Tibial nerve (tissue), 4 donors: ENCODE results near the gene UNG. TPM values are rescaled to one million over a fixed set of nuclear protein-coding genes. Genes with fewer than 3 reads are reported as not detected.

Experiments used
- DNase-seq, 2 donors: peaks; one replicate each; pipeline ENCODE4 v3.0.0-alpha.2; 2019; ENCODE audit warnings: low spot score in 2 of 2
- H3K27ac ChIP-seq, 4 donors: fragments of 200-600 bp; sonication (generic) in 3 of 4; one replicate each; pipeline ENCODE4 v1.5.1; 2017 to 2019; ENCODE audit warnings: mild to moderate bottlenecking in 1 of 4
- H3K27me3 ChIP-seq, 2 donors: fragments of 200-600 bp; sonication (generic) in 1 of 2; one replicate each; pipeline versions ENCODE4 v1.5.1 to v1.6.0; 2017 to 2019
- H3K36me3 ChIP-seq, 3 donors: fragments of 200-600 bp; sonication (generic); one replicate each; pipeline ENCODE4 v1.5.1; 2018 to 2019
- H3K4me1 ChIP-seq, 4 donors: fragments of 200-600 bp; sonication (generic) in 3 of 4; one replicate each; pipeline ENCODE4 v1.5.1; 2017 to 2019
- H3K4me3 ChIP-seq, 4 donors: fragments of 200-600 bp; sonication (generic) in 3 of 4; one replicate each; pipeline ENCODE4 v1.5.1; 2017 to 2019; ENCODE audit warnings: mild to moderate bottlenecking in 1 of 4, moderate library complexity in 1 of 4
- H3K9me3 ChIP-seq, 4 donors: fragments of 200-600 bp; sonication (generic) in 3 of 4; one replicate each; pipeline ENCODE4 v1.5.1; 2017 to 2019
- EP300 ChIP-seq, 2 donors: sonication (generic); formaldehyde crosslinking; IDR thresholded peaks; one replicate each; pipeline ENCODE4 v1.6.1; 2017; ENCODE audit warnings: antibody characterized with exemption in 2 of 2, mild to moderate bottlenecking in 1 of 2
- POLR2A ChIP-seq, 2 donors: fragments of 450-650 bp; IDR thresholded peaks; one replicate each; pipeline ENCODE4 v1.6.1; 2017; ENCODE audit warnings: antibody characterized with exemption in 2 of 2, mild to moderate bottlenecking in 2 of 2, moderate library complexity in 2 of 2
- WGBS, 2 donors: methylation state at CpG; one replicate each; pipeline ENCODE4 v1.1.5; 2018; 5-methylcytosine and 5-hydroxymethylcytosine counted together
- total RNA-seq, 4 donors: library from RNA; depleted of rRNA; stranded (reverse); fragments of >200 nt; gene quantifications; one replicate each; pipeline ENCODE4 v1.1.0, GENCODE V29; 2016
- TF ChIP-seq, protein P1 (sequence below), 5 experiments: fragments of 200-600 bp in 3 of 5; fragments of 450-650 bp in 2 of 5; sonication (generic) in 3 of 5; IDR thresholded peaks; one replicate each; pipeline ENCODE4 v1.5.1; 2016 to 2019; ENCODE audit warnings: antibody characterized with exemption in 5 of 5, mild to moderate bottlenecking in 3 of 5, moderate library complexity in 2 of 5

Gene UNG
- total RNA-seq, 4 donors from 2014 or later: 17.4 to 26.9 (median 21.3) TPM

DNA sequence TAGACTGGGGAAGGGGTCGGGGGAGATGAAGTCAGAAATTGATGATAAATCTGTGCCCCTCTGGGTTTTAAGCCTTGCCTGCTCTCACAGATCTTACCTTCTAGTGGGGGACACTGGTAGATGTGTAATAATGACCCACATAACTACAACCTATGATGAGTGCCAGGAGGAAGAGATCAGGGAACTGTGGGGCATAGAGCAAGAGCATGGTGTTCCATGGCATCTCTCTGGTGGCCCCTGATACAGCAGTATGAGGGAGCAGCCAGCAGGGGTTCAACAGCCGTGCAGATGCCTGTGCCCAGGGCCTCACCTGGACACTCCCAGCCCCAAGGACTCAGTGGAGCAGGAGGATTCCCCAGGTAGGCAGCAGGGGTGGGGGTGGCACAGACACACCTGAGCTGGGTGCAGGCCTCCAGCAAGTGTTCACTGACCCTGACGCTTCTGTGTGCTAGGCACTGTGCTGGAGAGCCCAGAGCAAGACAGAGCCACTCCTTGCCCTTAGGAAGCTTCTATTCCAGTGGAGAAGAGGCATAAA is 24.0 kb downstream of the UNG start:
- no peaks in the 10 kb centered on the region for H3K9me3 ChIP-seq
- peak overlapping the region in 1 of 4 donors; percentile 28 for H3K27ac ChIP-seq
- no peaks in the 10 kb centered on the region for H3K36me3 ChIP-seq
- no peak for DNase-seq
- no peak overlapping the region for H3K4me3 ChIP-seq
- peaks cover 4 to 20% (median 13%) of the 10 kb centered on the region in 4 donors for H3K4me1 ChIP-seq
- no peaks in the 10 kb centered on the region for H3K27me3 ChIP-seq
- 93 to 95% methylated on average over 3 of the region's 3 CpGs for WGBS, 2 donors
- TF ChIP-seq EP300 (IDR thresholded peaks at IDR 0.05) (no peak), POLR2A (IDR thresholded peaks at IDR 0.05) (no peak)
- TF ChIP-seq, protein P1, sequence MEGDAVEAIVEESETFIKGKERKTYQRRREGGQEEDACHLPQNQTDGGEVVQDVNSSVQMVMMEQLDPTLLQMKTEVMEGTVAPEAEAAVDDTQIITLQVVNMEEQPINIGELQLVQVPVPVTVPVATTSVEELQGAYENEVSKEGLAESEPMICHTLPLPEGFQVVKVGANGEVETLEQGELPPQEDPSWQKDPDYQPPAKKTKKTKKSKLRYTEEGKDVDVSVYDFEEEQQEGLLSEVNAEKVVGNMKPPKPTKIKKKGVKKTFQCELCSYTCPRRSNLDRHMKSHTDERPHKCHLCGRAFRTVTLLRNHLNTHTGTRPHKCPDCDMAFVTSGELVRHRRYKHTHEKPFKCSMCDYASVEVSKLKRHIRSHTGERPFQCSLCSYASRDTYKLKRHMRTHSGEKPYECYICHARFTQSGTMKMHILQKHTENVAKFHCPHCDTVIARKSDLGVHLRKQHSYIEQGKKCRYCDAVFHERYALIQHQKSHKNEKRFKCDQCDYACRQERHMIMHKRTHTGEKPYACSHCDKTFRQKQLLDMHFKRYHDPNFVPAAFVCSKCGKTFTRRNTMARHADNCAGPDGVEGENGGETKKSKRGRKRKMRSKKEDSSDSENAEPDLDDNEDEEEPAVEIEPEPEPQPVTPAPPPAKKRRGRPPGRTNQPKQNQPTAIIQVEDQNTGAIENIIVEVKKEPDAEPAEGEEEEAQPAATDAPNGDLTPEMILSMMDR (IDR thresholded peaks at IDR 0.05): no peak

GRCh38 chr12:109124878-109125648 is 27.7 kb downstream of the UNG start:
- Histone ChIP-seq H3K4me1 (peaks cover 0 to 4% (median 0%) of the 10 kb centered on the region in 4 donors), H3K27ac (peak overlapping the region in 2 of 4 donors; percentile 50 to 59), H3K27me3 (no peaks in the 10 kb centered on the region), H3K9me3 (no peaks in the 10 kb centered on the region), H3K36me3 (no peaks in the 10 kb centered on the region), H3K4me3 (no peak overlapping the region)
- no peak for DNase-seq
- WGBS, 2 donors: 71 to 76% methylated on average over 12 of the region's 12 CpGs
- TF ChIP-seq EP300 (IDR thresholded peaks at IDR 0.05) (no peak), POLR2A (IDR thresholded peaks at IDR 0.05) (no peak)
- TF ChIP-seq, protein P1 (IDR thresholded peaks at IDR 0.05): no peak

DNA sequence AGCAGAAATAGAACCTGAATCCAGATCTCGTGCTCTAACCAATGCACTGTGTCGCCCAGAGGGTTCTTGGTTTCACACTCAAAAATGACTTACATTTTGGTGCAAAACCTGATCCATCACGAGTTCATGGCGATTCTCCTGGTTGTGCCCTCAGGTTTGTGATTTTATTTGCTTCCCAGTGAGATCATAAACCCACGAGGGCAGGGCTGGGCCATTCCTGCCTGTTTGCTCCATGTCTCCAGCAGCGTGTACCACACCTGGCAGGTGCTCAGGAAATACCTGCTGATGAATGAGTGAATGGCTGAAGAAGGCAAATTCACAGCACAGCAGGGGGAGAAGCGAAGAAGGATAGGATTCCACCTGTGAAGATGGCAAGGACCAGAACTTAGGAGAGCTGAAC is 28.4 kb downstream of the UNG start:
- H3K4me1 ChIP-seq: peaks cover 0 to 6% (median 0%) of the 10 kb centered on the region in 4 donors
- H3K36me3 ChIP-seq: no peaks in the 10 kb centered on the region
- H3K27ac ChIP-seq: no peak overlapping the region
- no peaks in the 10 kb centered on the region for H3K27me3 ChIP-seq
- 91 to 93% methylated on average over 7 of the region's 7 CpGs for WGBS, 2 donors
- H3K9me3 ChIP-seq: no peaks in the 10 kb centered on the region
- TF ChIP-seq, protein P1 (IDR thresholded peaks at IDR 0.05): no peak
- TF ChIP-seq POLR2A (IDR thresholded peaks at IDR 0.05) (no peak), EP300 (IDR thresholded peaks at IDR 0.05) (no peak)
- H3K4me3 ChIP-seq: no peak overlapping the region
- DNase-seq: no peak

DNA sequence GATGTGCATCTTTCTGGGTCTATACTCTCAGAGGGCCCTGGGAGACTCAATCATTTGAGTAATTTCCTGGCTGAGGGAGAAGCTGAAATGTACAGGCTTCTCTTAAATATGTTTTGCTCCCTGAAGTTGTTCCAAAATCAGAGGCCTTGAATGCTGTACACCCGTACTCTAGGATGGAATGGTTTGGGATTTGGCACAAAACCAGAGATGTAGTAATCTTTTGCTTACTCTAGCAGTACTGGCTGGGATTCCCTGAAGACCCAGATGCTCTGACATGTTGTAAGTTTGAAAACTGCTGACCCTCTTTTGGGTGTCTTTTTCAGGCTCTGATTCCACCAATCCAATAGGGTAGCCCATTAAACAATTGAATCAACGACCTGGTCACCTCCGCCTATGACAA is 29.4 kb downstream of the UNG start:
- no peaks in the 10 kb centered on the region for H3K9me3 ChIP-seq
- H3K4me3 ChIP-seq: no peak overlapping the region
- WGBS, 2 donors: 72 to 74% methylated on average over 3 of the region's 3 CpGs
- H3K36me3 ChIP-seq: no peaks in the 10 kb centered on the region
- peaks cover 0 to 15% (median 0%) of the 10 kb centered on the region in 4 donors for H3K4me1 ChIP-seq
- H3K27me3 ChIP-seq: no peaks in the 10 kb centered on the region
- TF ChIP-seq EP300 (IDR thresholded peaks at IDR 0.05) (peak in 1 of 2 donors; percentile 47), POLR2A (IDR thresholded peaks at IDR 0.05) (no peak)
- TF ChIP-seq, protein P1 (IDR thresholded peaks at IDR 0.05): no peak
- DNase-seq: no peak
- peak overlapping the region in 2 of 4 donors; percentile 16 to 35 for H3K27ac ChIP-seq

GRCh38 chr12:109127533-109128242 is 30.3 kb downstream of the UNG start:
- no peak overlapping the region for H3K4me3 ChIP-seq
- no peak overlapping the region for H3K27ac ChIP-seq
- 91 to 93% methylated on average over 13 of the region's 13 CpGs for WGBS, 2 donors

More at GRCh38 chr12:109127533-109128242, 30.3 kb downstream of the UNG start:
- Histone ChIP-seq H3K4me1 (peaks cover 0 to 15% (median 0%) of the 10 kb centered on the region in 4 donors), H3K27me3 (no peaks in the 10 kb centered on the region), H3K9me3 (no peaks in the 10 kb centered on the region), H3K36me3 (no peaks in the 10 kb centered on the region)
- no peak for DNase-seq
- TF ChIP-seq POLR2A (IDR thresholded peaks at IDR 0.05): no peak
- TF ChIP-seq EP300 (IDR thresholded peaks at IDR 0.05): no peak
- TF ChIP-seq, protein P1 (IDR thresholded peaks at IDR 0.05): no peak
